HCT116 (cell line): Measurements from ENCODE around the gene FILIP1. TPM values are rescaled to one million over a fixed set of nuclear protein-coding genes. Genes with fewer than 3 reads are reported as not detected.

ENCODE experiments used
- ATAC-seq: fragments of 200-7000 bp; cut with Tn5 transposase; 2 replicates; pipeline ENCODE4 v1.9.1; 2020; ENCODE audit warnings: mild to moderate bottlenecking, moderate library complexity
- BruUV-seq: library from RNA; stranded (reverse); fragments of 400-500 nt; replicated peaks from 2 replicates; lab custom pipeline; 2021; lab: Mats Ljungman, UMichigan
- CTCF ChIA-PET: fragments of 300-600 bp; sonication (Branson Sonifier 250); formaldehyde crosslinking; loops from one replicate; lab custom pipeline; 2021; ENCODE audit warnings: antibody characterized with exemption; lab: Charles Lee
- POLR2A ChIA-PET: fragments of 300-600, 350-600 bp; sonication (Branson Sonifier 250); formaldehyde crosslinking; loops from one replicate; lab custom pipeline; 2021; ENCODE audit warnings: antibody characterized with exemption; lab: Charles Lee
- RAD21 ChIA-PET, 2 experiments: fragments of 300-600 bp; sonication (Branson Sonifier 250); formaldehyde crosslinking; loops; one replicate each; lab custom pipeline; 2023; ENCODE audit warnings: low total read pairs in 2 of 2; ENCODE audit not compliant: uncharacterized antibody in 2 of 2, unreplicated experiment in 2 of 2, low non-redundant PET in 1 of 2; lab: Charles Lee
- DNase-seq: peaks from one replicate; pipeline ENCODE4 v3.0.0-alpha.2; 2010; ENCODE audit warnings: low read depth, low spot score
- H2AFZ ChIP-seq: fragments of 200-600 bp; shearing (Covaris generic), sonication (generic); 2 replicates; pipeline ENCODE4 v1.6.1; 2017; ENCODE audit warnings: low read depth, mixed run types, mixed read lengths, antibody characterized with exemption, low read length; ENCODE audit not compliant: poor library complexity, severe bottlenecking
- H3K27ac ChIP-seq: 2 replicates; pipeline ENCODE4 v1.5.1; 2012; ENCODE audit warnings: low read depth, low read length
- H3K27me3 ChIP-seq: fragments of 200-600 bp; sonication (generic); 2 replicates; pipeline ENCODE4 v1.6.1; 2016; ENCODE audit warnings: mixed run types, low read length, mixed read lengths; ENCODE audit not compliant: insufficient read depth
- H3K36me3 ChIP-seq, 2 experiments: fragments of 200-500 bp in 1 of 2; fragments of 200-600 bp in 1 of 2; sonication (Bioruptor generic) in 1 of 2; sonication (generic) in 1 of 2; 2 replicates each; pipeline versions ENCODE4 v1.5.1 to v1.6.1; 2014 to 2016; ENCODE audit warnings: low read length in 2 of 2, inconsistent platforms in 1 of 2, mixed read lengths in 1 of 2, mixed run types in 1 of 2; ENCODE audit not compliant: insufficient read depth in 2 of 2, control insufficient read depth in 1 of 2
- H3K4me1 ChIP-seq, 2 experiments: fragments of 200-600 bp in 1 of 2; sonication (generic) in 1 of 2; 2 replicates each; pipeline versions ENCODE4 v1.5.1 to v1.6.1; 2012 to 2017; ENCODE audit warnings: low read length in 2 of 2, inconsistent platforms in 1 of 2, mild to moderate bottlenecking in 1 of 2, mixed read lengths in 1 of 2, mixed run types in 1 of 2, moderate library complexity in 1 of 2; ENCODE audit not compliant: insufficient read depth in 2 of 2, control insufficient read depth in 1 of 2
- H3K4me2 ChIP-seq: fragments of 200-600 bp; sonication (generic); 2 replicates; pipeline ENCODE4 v1.6.1; 2017; ENCODE audit warnings: mixed run types, low read length, mixed read lengths
- H3K4me3 ChIP-seq, 2 experiments: fragments of 200-600 bp in 1 of 2; sonication (generic) in 1 of 2; replicated peaks in 1 of 2; 2 replicates each; pipeline ENCODE4 v1.5.1; 2011 to 2016; ENCODE audit warnings: low read length in 2 of 2, control low read depth in 1 of 2, low read depth in 1 of 2, mild to moderate bottlenecking in 1 of 2, mixed read lengths in 1 of 2, mixed run types in 1 of 2
- H3K79me2 ChIP-seq: fragments of 200-600 bp; sonication (generic); 2 replicates; pipeline ENCODE4 v1.6.1; 2017; ENCODE audit warnings: mild to moderate bottlenecking, mixed run types, low read length, moderate library complexity, mixed read lengths; ENCODE audit not compliant: insufficient read depth
- H3K9ac ChIP-seq: fragments of 200-600 bp; sonication (generic); 2 replicates; pipeline ENCODE4 v1.6.1; 2016; ENCODE audit warnings: low read length, mixed read lengths
- H3K9me2 ChIP-seq: fragments of 200-600 bp; sonication (generic), shearing (Covaris generic); 2 replicates; pipeline ENCODE4 v1.6.1; 2017; ENCODE audit warnings: mixed run types, mild to moderate bottlenecking, moderate library complexity; ENCODE audit not compliant: insufficient read depth
- H3K9me3 ChIP-seq, 2 experiments: fragments of 200-500 bp in 1 of 2; fragments of 200-600 bp in 1 of 2; sonication (Bioruptor generic) in 1 of 2; sonication (generic) in 1 of 2; 2 replicates each; pipeline ENCODE4 v1.6.1; 2014 to 2017; ENCODE audit warnings: low read length in 2 of 2, mixed read lengths in 2 of 2, inconsistent platforms in 1 of 2, low read depth in 1 of 2, mild to moderate bottlenecking in 1 of 2, mixed run types in 1 of 2, moderate library complexity in 1 of 2; ENCODE audit not compliant: control insufficient read depth in 1 of 2, insufficient read depth in 1 of 2
- H4K20me1 ChIP-seq: fragments of 200-600 bp; sonication (generic), shearing (Covaris generic); 2 replicates; pipeline ENCODE4 v1.6.1; 2017; ENCODE audit warnings: mixed run types, mild to moderate bottlenecking, moderate library complexity; ENCODE audit not compliant: insufficient read depth
- ATF3 ChIP-seq: IDR thresholded peaks from 2 replicates; pipeline ENCODE4 v1.6.1; 2012
- CBX3 ChIP-seq: IDR thresholded peaks from 2 replicates; pipeline ENCODE4 v1.6.1; 2012; ENCODE audit warnings: low read depth
- CEBPB ChIP-seq: IDR thresholded peaks from 2 replicates; pipeline ENCODE4 v1.6.1; 2012; ENCODE audit warnings: low read depth
- ELF1 ChIP-seq: IDR thresholded peaks from 2 replicates; pipeline ENCODE4 v1.6.1; 2012; ENCODE audit warnings: low read depth, borderline replicate concordance
- EZH2 ChIP-seq: fragments of 200-600 bp; sonication (generic); IDR thresholded peaks from 2 replicates; pipeline ENCODE4 v1.6.1; 2017; ENCODE audit warnings: antibody characterized with exemption, mixed run types
- EZH2phosphoT487 ChIP-seq: fragments of 200-600 bp; IDR thresholded peaks from 2 replicates; pipeline ENCODE4 v1.6.1; 2018; ENCODE audit warnings: antibody characterized with exemption, borderline replicate concordance
- FOSL1 ChIP-seq: IDR thresholded peaks from 2 replicates; pipeline ENCODE4 v1.6.1; 2012; ENCODE audit warnings: low read depth
- JUND ChIP-seq: IDR thresholded peaks from 2 replicates; pipeline ENCODE4 v1.6.1; 2012
- POLR2A ChIP-seq: IDR thresholded peaks from 2 replicates; pipeline ENCODE4 v1.7.0; 2011; ENCODE audit warnings: borderline replicate concordance; ENCODE audit not compliant: insufficient read depth, insufficient read length; ENCODE audit errors: extremely low read depth
- POLR2AphosphoS5 ChIP-seq: IDR thresholded peaks from 2 replicates; pipeline ENCODE4 v1.6.1; 2011; ENCODE audit warnings: mild to moderate bottlenecking, low read depth, low read length, moderate library complexity
- RAD21 ChIP-seq: IDR thresholded peaks from 2 replicates; pipeline ENCODE4 v1.6.1; 2012; ENCODE audit warnings: low read depth, mild to moderate bottlenecking
- REST ChIP-seq: IDR thresholded peaks from 2 replicates; pipeline ENCODE4 v1.6.1; 2012; ENCODE audit warnings: low read depth
- SIN3A ChIP-seq: IDR thresholded peaks from 2 replicates; pipeline ENCODE4 v1.6.1; 2012; ENCODE audit warnings: low read depth
- SP1 ChIP-seq: IDR thresholded peaks from 2 replicates; pipeline ENCODE4 v1.6.1; 2012; ENCODE audit warnings: low read depth
- TCF7L2 ChIP-seq: IDR thresholded peaks from 2 replicates; pipeline ENCODE4 v1.7.0; 2011; ENCODE audit warnings: borderline replicate concordance, inconsistent platforms; ENCODE audit not compliant: insufficient read depth, insufficient read length; ENCODE audit errors: extremely low read depth
- ZBTB33 ChIP-seq: IDR thresholded peaks from 2 replicates; pipeline ENCODE4 v1.6.1; 2011; ENCODE audit warnings: mild to moderate bottlenecking, low read length, moderate library complexity; ENCODE audit not compliant: insufficient replicate concordance; ENCODE audit errors: extremely low read depth
- ZFX ChIP-seq: fragments of 450-650 bp; IDR thresholded peaks from 2 replicates; pipeline ENCODE4 v1.6.1; 2017
- intact Hi-C: fragments of 100-400 bp; cut with micrococcal nuclease; formaldehyde crosslinking; loops from 2 replicates; pipeline ENCODE4 v1.10.0; 2022
- total RNA-seq: library from RNA; stranded (reverse); gene quantifications from one replicate; pipeline ENCODE4 v1.2.1, GENCODE V29; 2021; ENCODE audit not compliant: unreplicated experiment
- TF ChIP-seq, protein P1 (sequence below): IDR thresholded peaks from 2 replicates; pipeline ENCODE4 v1.6.1; 2012
- TF ChIP-seq, protein P2 (sequence below), 3 experiments: fragments of 200-600 bp in 1 of 3; sonication (generic) in 1 of 3; IDR thresholded peaks in 2 of 3; conservative IDR thresholded peaks in 1 of 3; 2 replicates each; pipeline ENCODE4 v1.5.1; 2012 to 2017; ENCODE audit warnings: low read depth in 2 of 3, low read length in 2 of 3, antibody characterized with exemption in 1 of 3, borderline replicate concordance in 1 of 3, control low read depth in 1 of 3, mild to moderate bottlenecking in 1 of 3, mixed read lengths in 1 of 3, mixed run types in 1 of 3, moderate library complexity in 1 of 3; ENCODE audit not compliant: insufficient read depth in 1 of 3

Gene FILIP1
- total RNA-seq, 1 experiment from 2014 or later = 0.05 TPM

DNA sequence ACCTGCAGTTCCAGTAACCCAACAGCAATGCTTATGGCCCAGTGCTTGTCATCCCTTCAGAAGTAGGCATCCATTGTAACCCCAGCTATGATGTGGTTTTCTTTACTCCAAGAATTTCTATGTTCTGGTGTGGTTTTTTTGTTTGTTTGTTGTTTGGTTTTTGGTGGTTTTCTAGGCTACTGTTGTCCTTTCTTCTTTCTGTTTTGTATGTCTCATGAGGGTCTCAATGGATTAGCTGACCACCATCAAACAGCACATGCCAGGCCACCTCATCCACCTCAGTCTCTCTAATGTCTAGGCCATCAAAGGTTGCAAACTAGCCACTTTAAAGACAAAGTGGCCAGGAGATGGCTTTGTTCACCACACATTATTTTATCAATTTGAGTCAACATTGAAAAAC lies 149.6 kb downstream of the FILIP1 start:
- Histone ChIP-seq H3K79me2 (no peaks in the 10 kb centered on the region), H3K4me2 (no peak overlapping the region), H3K9me3 (no peaks in the 10 kb centered on the region), H3K4me1 (no peaks in the 10 kb centered on the region), H3K36me3 (no peaks in the 10 kb centered on the region), H3K4me3 (no peak overlapping the region), H3K9ac (no peak overlapping the region), H3K27me3 (no peaks in the 10 kb centered on the region), H2AFZ (no peak overlapping the region), H4K20me1 (no peaks in the 10 kb centered on the region), H3K27ac (no peak overlapping the region), H3K9me2 (no peaks in the 10 kb centered on the region)
- TF ChIP-seq ELF1 (no peak), JUND (no peak), REST (no peak), EZH2 (no peak), SIN3A (no peak), RAD21 (no peak), ZFX (no peak), POLR2A (no peak), SP1 (no peak), CEBPB (no peak), ZBTB33 (no peak), EZH2phosphoT487 (no peak), FOSL1 (no peak), TCF7L2 (no peak), POLR2AphosphoS5 (no peak), CBX3 (no peak), ATF3 (no peak)
- TF ChIP-seq, protein P1, sequence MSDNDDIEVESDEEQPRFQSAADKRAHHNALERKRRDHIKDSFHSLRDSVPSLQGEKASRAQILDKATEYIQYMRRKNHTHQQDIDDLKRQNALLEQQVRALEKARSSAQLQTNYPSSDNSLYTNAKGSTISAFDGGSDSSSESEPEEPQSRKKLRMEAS = no peak
- TF ChIP-seq, protein P2, sequence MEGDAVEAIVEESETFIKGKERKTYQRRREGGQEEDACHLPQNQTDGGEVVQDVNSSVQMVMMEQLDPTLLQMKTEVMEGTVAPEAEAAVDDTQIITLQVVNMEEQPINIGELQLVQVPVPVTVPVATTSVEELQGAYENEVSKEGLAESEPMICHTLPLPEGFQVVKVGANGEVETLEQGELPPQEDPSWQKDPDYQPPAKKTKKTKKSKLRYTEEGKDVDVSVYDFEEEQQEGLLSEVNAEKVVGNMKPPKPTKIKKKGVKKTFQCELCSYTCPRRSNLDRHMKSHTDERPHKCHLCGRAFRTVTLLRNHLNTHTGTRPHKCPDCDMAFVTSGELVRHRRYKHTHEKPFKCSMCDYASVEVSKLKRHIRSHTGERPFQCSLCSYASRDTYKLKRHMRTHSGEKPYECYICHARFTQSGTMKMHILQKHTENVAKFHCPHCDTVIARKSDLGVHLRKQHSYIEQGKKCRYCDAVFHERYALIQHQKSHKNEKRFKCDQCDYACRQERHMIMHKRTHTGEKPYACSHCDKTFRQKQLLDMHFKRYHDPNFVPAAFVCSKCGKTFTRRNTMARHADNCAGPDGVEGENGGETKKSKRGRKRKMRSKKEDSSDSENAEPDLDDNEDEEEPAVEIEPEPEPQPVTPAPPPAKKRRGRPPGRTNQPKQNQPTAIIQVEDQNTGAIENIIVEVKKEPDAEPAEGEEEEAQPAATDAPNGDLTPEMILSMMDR (IDR thresholded peaks at IDR 0.05 in 2 of 3, conservative IDR thresholded peaks at IDR 0.05 in 1 of 3; ENCODE audit: borderline replicate concordance in 1 of 3, insufficient read depth in 1 of 3, low read depth in 2 of 3, low read length in 2 of 3) = no peak
- CTCF ChIA-PET = no interaction called here
- ATAC-seq (no peak), DNase-seq (no peak)
- POLR2A ChIA-PET = no interaction called here
- intact Hi-C loops = no loop called here
- RAD21 ChIA-PET = no interaction called here
- no TSS peak for BruUV-seq
